Karpas-422 (cell line): Measurements from ENCODE around the gene CBX4. TPM values are rescaled to one million over a fixed set of nuclear protein-coding genes. Genes with fewer than 3 reads are reported as not detected.
A peak's percentile ranks its signal among the peaks of the same experiment; 100 is the strongest.
"Not testable (repeated sequence)": the region's sequence is repeated elsewhere in the genome, so short reads cannot be mapped to it uniquely, and the experiment has no call there.

ENCODE experiments used
- DNase-seq: peaks from one replicate; pipeline ENCODE4 v3.0.0-alpha.2; 2015
- H2AFZ ChIP-seq: fragments of 200-600 bp; sonication (generic); 2 replicates; pipeline ENCODE4 v1.6.1; 2014; ENCODE audit warnings: antibody characterized with exemption, low read length, mixed read lengths
- H3K27ac ChIP-seq: fragments of 200-600 bp; sonication (generic); 2 replicates; pipeline ENCODE4 v1.5.1; 2014; ENCODE audit warnings: mild to moderate bottlenecking, low read length, moderate library complexity
- H3K27me3 ChIP-seq: fragments of 200-600 bp; sonication (generic); 2 replicates; pipeline ENCODE4 v1.6.1; 2014; ENCODE audit warnings: low read length, mixed read lengths
- H3K36me3 ChIP-seq: fragments of 200-600 bp; sonication (generic); 2 replicates; pipeline ENCODE4 v1.6.1; 2014; ENCODE audit warnings: low read length, mixed read lengths; ENCODE audit not compliant: insufficient read depth
- H3K4me1 ChIP-seq: fragments of 200-600 bp; sonication (generic); 2 replicates; pipeline ENCODE4 v1.6.1; 2014; ENCODE audit warnings: mild to moderate bottlenecking, low read length, mixed read lengths
- H3K4me2 ChIP-seq: fragments of 200-600 bp; sonication (generic); 2 replicates; pipeline ENCODE4 v1.6.1; 2014; ENCODE audit warnings: low read length, low read depth, mild to moderate bottlenecking; ENCODE audit not compliant: poor library complexity, severe bottlenecking
- H3K4me3 ChIP-seq: fragments of 200-600 bp; sonication (generic); 2 replicates; pipeline ENCODE4 v1.5.1; 2014; ENCODE audit warnings: mild to moderate bottlenecking, antibody characterized with exemption, low read length, mixed read lengths
- H3K79me2 ChIP-seq: fragments of 200-600 bp; sonication (generic); 2 replicates; pipeline ENCODE4 v1.6.1; 2014; ENCODE audit warnings: mild to moderate bottlenecking, low read length, mixed read lengths
- H3K9ac ChIP-seq: fragments of 200-600 bp; sonication (generic); 2 replicates; pipeline ENCODE4 v1.6.0; 2014; ENCODE audit warnings: low read length
- H3K9me2 ChIP-seq: fragments of 200-600 bp; sonication (generic), shearing (Covaris generic); replicated peaks from 2 replicates; pipeline ENCODE4 v1.6.0; 2014; ENCODE audit warnings: mild to moderate bottlenecking, low read length, moderate library complexity; ENCODE audit not compliant: insufficient read depth
- H3K9me3 ChIP-seq: fragments of 300-700, 200-600 bp; sonication (generic); 2 replicates; pipeline ENCODE4 v1.6.1; 2014; ENCODE audit warnings: low read length, mixed read lengths
- H4K20me1 ChIP-seq: fragments of 200-600 bp; sonication (generic); 2 replicates; pipeline ENCODE4 v1.6.1; 2014; ENCODE audit warnings: mild to moderate bottlenecking, antibody characterized with exemption, low read length, low read depth; ENCODE audit not compliant: insufficient read depth
- total RNA-seq: library from RNA; depleted of rRNA; stranded (reverse); fragments of >200 nt; shearing (Covaris generic); gene quantifications from 2 replicates; pipeline ENCODE4 v1.2.3, GENCODE V29; 2014; ENCODE audit warnings: low replicate concordance

CBX4 gene
- total RNA-seq, 1 experiment from 2014 or later, result 33.3 TPM

GRCh38 chr17:79854080-79855060 is 15.1 kb upstream of the CBX4 start:
- no peak overlapping the region for H3K9ac ChIP-seq
- H3K9me2 ChIP-seq, result no peaks in the 10 kb centered on the region
- no peaks in the 10 kb centered on the region for H3K9me3 ChIP-seq
- no peak overlapping the region for H3K27ac ChIP-seq
- H3K4me2 ChIP-seq, result no peak overlapping the region
- H3K36me3 ChIP-seq, result no peaks in the 10 kb centered on the region
- H3K4me3 ChIP-seq, result no peak overlapping the region
- H2AFZ ChIP-seq, result no peak overlapping the region
- no peaks in the 10 kb centered on the region for H3K79me2 ChIP-seq
- H4K20me1 ChIP-seq, result no peaks in the 10 kb centered on the region
- no peak for DNase-seq
- no peaks in the 10 kb centered on the region for H3K27me3 ChIP-seq
- H3K4me1 ChIP-seq, result peaks cover 3% of the 10 kb centered on the region; the same call in 1 of the 2 replicates

DNA sequence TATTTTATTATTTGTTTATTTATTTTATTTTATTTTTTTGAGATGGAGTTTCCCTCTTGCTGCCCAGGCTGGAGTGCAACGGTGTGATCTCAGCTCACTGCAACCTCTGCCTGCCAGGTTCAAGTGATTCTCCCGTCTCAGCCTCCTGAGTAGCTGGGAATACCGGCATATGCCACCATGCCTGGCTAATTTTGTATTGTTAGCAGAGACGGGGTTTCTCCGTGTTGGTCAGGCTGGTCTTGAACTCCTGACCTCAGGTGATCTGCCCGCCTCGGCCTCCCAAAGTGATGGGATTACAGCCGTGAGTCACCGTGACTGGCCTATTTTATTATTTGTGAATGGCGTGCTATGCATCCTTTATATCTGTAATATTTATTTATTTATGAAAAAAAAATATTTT is 13.9 kb upstream of the CBX4 start:
- H4K20me1 ChIP-seq, H3K4me3 ChIP-seq, H3K79me2 ChIP-seq, H3K27ac ChIP-seq, H3K9me2 ChIP-seq, H3K36me3 ChIP-seq, H2AFZ ChIP-seq, H3K9ac ChIP-seq, H3K4me1 ChIP-seq, H3K27me3 ChIP-seq, DNase-seq, H3K9me3 ChIP-seq: not testable (repeated sequence)
- H3K4me2 ChIP-seq, result peak overlapping the region; percentile 61

DNA sequence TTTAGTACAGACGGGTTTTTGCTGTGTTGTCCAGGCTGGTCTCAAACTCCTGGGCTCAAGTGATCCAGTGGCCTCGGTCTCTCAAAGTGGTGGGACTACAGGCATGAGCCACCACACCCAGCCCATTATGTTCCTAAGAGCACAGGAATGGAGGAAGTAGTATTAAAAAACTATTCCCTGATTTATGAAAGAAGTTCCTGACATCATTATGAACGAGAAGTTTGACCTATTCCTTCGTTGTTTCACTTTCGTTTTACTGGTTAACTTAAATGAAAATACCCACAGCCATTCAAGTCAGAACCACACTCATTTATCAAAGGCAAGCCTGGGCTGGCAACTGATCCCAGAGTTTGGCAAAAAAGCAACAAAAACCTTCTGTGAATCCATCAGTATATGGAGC is 13.5 kb upstream of the CBX4 start:
- H3K27ac ChIP-seq, result no peak overlapping the region
- peak overlapping the region; percentile 88; the same call in 1 of the 2 replicates for H2AFZ ChIP-seq
- H3K4me2 ChIP-seq, result peak overlapping the region; percentile 61
- H3K4me3 ChIP-seq, result peak overlapping the region; percentile 58
- no peaks in the 10 kb centered on the region for H3K27me3 ChIP-seq
- peaks cover 3% of the 10 kb centered on the region; the same call in 1 of the 2 replicates for H3K4me1 ChIP-seq
- 0 out of 2 replicates have a peak overlapping the region, but pooled peaks have one; percentile 39 for H3K9ac ChIP-seq
- H4K20me1 ChIP-seq, result no peaks in the 10 kb centered on the region
- no peaks in the 10 kb centered on the region for H3K79me2 ChIP-seq
- no peak for DNase-seq
- no peaks in the 10 kb centered on the region for H3K36me3 ChIP-seq
- H3K9me3 ChIP-seq, result no peaks in the 10 kb centered on the region
- H3K9me2 ChIP-seq, result no peaks in the 10 kb centered on the region

DNA sequence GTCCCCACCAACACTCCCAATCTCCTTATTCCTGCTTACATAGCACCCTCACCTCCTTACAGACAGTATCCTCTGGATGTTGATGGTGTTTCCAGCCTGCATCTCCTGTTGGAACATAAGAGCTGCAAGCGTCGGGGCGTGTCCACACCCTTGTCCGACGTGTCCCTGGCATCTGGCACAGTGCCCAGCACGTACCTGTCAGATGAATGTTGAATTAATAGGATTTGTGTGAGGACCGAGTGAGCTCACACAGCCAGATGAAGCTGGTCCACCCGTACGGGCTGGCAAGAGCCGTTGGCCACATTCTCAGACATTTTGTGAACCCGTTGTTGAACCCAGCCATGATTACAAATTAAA is 12.2 kb upstream of the CBX4 start:
- Histone ChIP-seq H3K27ac (no peak overlapping the region), H3K4me3 (no peak overlapping the region), H3K36me3 (no peaks in the 10 kb centered on the region), H3K9ac (no peak overlapping the region), H3K4me1 (peaks cover 3% of the 10 kb centered on the region; the same call in 1 of the 2 replicates), H3K79me2 (no peaks in the 10 kb centered on the region), H2AFZ (no peak overlapping the region), H4K20me1 (no peaks in the 10 kb centered on the region), H3K27me3 (no peaks in the 10 kb centered on the region), H3K4me2 (no peak overlapping the region), H3K9me2 (no peaks in the 10 kb centered on the region), H3K9me3 (no peaks in the 10 kb centered on the region)
- no peak for DNase-seq

- Histone ChIP-seq H3K4me1 (peaks cover 3% of the 10 kb centered on the region; the same call in 1 of the 2 replicates), H2AFZ (no peak overlapping the region), H3K9me2 (no peaks in the 10 kb centered on the region), H3K4me2 (no peak overlapping the region), H3K27ac (no peak overlapping the region), H4K20me1 (no peaks in the 10 kb centered on the region), H3K79me2 (no peaks in the 10 kb centered on the region), H3K36me3 (no peaks in the 10 kb centered on the region), H3K27me3 (no peaks in the 10 kb centered on the region), H3K4me3 (no peak overlapping the region), H3K9me3 (no peaks in the 10 kb centered on the region), H3K9ac (no peak overlapping the region)
- DNase-seq, result no peak
These were observed 11.6 kb upstream of the CBX4 start for GRCh38 chr17:79850571-79851460.

GRCh38 chr17:79849953-79850352 is 10.7 kb upstream of the CBX4 start:
- H3K9me3 ChIP-seq, result no peaks in the 10 kb centered on the region
- H3K36me3 ChIP-seq, result no peaks in the 10 kb centered on the region
- no peak overlapping the region for H3K27ac ChIP-seq
- no peak overlapping the region for H3K4me3 ChIP-seq
- H4K20me1 ChIP-seq, result no peaks in the 10 kb centered on the region
- peaks cover 3% of the 10 kb centered on the region; the same call in 1 of the 2 replicates for H3K4me1 ChIP-seq
- H2AFZ ChIP-seq, result no peak overlapping the region
- H3K4me2 ChIP-seq, result no peak overlapping the region
- H3K27me3 ChIP-seq, result no peaks in the 10 kb centered on the region
- H3K9ac ChIP-seq, result no peak overlapping the region
- H3K9me2 ChIP-seq, result no peaks in the 10 kb centered on the region
- H3K79me2 ChIP-seq, result no peaks in the 10 kb centered on the region
- DNase-seq, result no peak

DNA sequence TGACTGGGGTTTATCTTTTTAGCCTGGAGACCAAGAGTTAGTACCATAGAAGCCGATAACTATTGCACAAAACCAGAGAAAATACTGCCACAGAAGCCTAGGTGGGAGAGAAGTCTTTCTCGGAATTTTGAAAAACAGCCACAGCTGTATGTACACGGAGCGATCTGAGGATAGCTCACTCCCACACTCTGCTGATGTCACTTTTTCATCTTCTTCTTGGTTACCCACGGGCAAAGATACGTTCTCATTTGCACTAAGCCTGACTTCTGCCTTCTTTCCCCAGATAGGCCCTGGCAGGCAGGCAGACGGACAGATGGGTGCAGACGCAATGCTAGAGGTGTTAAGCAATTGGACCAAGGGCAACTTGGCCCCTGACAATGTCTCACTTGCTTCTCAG is 9.1 kb upstream of the CBX4 start:
- no peak overlapping the region for H3K4me2 ChIP-seq
- H3K27ac ChIP-seq, result no peak overlapping the region
- peaks cover 3% of the 10 kb centered on the region; the same call in 1 of the 2 replicates for H3K4me1 ChIP-seq
- no peaks in the 10 kb centered on the region for H3K79me2 ChIP-seq
- H2AFZ ChIP-seq, result no peak overlapping the region
- no peaks in the 10 kb centered on the region for H3K36me3 ChIP-seq
- no peak overlapping the region for H3K9ac ChIP-seq
- H3K9me3 ChIP-seq, result no peaks in the 10 kb centered on the region
- H4K20me1 ChIP-seq, result no peaks in the 10 kb centered on the region
- H3K9me2 ChIP-seq, result no peaks in the 10 kb centered on the region
- DNase-seq, result no peak
- H3K4me3 ChIP-seq, result no peak overlapping the region
- H3K27me3 ChIP-seq, result no peaks in the 10 kb centered on the region
